ENCODE data around the gene CHST8.

The CHST8 gene

GRCh38 chr19:33629826-33630375, 8.1 kb downstream of the CHST8 start:
- TF ChIP-seq FOXP2 (optimal IDR thresholded peaks at IDR 0.05; ENCODE audit: control extremely low read depth, extremely low read length, insufficient read depth) = no peak
- TF ChIP-seq POLR2AphosphoS5 (IDR thresholded peaks at IDR 0.05; ENCODE audit: borderline replicate concordance, low read depth, low read length) = no peak
- TF ChIP-seq EZH2 (IDR thresholded peaks at IDR 0.05) = no peak
- H3K9me3 ChIP-seq (ENCODE audit: low read depth, low read length) = no peaks in the 10 kb centered on the region
- no peak overlapping the region for H3K9ac ChIP-seq (ENCODE audit: insufficient read length)
- no peak overlapping the region for H3K4me3 ChIP-seq
- no peak for DNase-seq (ENCODE audit: low read depth, low spot score)
- no peak overlapping the region for H3K27ac ChIP-seq
- H3K36me3 ChIP-seq (ENCODE audit: insufficient read depth, low read length) = no peaks in the 10 kb centered on the region

- H3K36me3 ChIP-seq (ENCODE audit: insufficient read depth, low read length) = no peaks in the 10 kb centered on the region
- H3K9ac ChIP-seq (ENCODE audit: insufficient read length) = no peak overlapping the region
- H3K9me3 ChIP-seq (ENCODE audit: low read depth, low read length) = no peaks in the 10 kb centered on the region
These were observed 9.3 kb downstream of the CHST8 start for GRCh38 chr19:33630880-33631608.

GRCh38 chr19:33631609-33631973, 9.8 kb downstream of the CHST8 start:
- no peaks in the 10 kb centered on the region for H3K9me3 ChIP-seq (ENCODE audit: low read depth, low read length)
- DNase-seq (ENCODE audit: low read depth, low spot score) = no peak
- no peaks in the 10 kb centered on the region for H3K36me3 ChIP-seq (ENCODE audit: insufficient read depth, low read length)
- no peak overlapping the region for H3K9ac ChIP-seq (ENCODE audit: insufficient read length)
- no peak for TF ChIP-seq FOXP2 (optimal IDR thresholded peaks at IDR 0.05; ENCODE audit: control extremely low read depth, extremely low read length, insufficient read depth)
- TF ChIP-seq EZH2 (IDR thresholded peaks at IDR 0.05) = no peak
- TF ChIP-seq POLR2AphosphoS5 (IDR thresholded peaks at IDR 0.05; ENCODE audit: borderline replicate concordance, low read depth, low read length) = no peak
- no peak overlapping the region for H3K4me3 ChIP-seq
- H3K27ac ChIP-seq = no peak overlapping the region

More at GRCh38 chr19:33630880-33631608, 9.3 kb downstream of the CHST8 start:
- TF ChIP-seq EZH2 (IDR thresholded peaks at IDR 0.05) (no peak), POLR2AphosphoS5 (IDR thresholded peaks at IDR 0.05; ENCODE audit: borderline replicate concordance, low read depth, low read length) (no peak)
- Histone ChIP-seq H3K27ac (no peak overlapping the region), H3K4me3 (no peak overlapping the region)
- no peak for DNase-seq (ENCODE audit: low read depth, low spot score)

GRCh38 chr19:33634361-33635091, 12.8 kb downstream of the CHST8 start:
- DNase-seq (ENCODE audit: low read depth, low spot score) = no peak
- no peaks in the 10 kb centered on the region for H3K9me3 ChIP-seq (ENCODE audit: low read depth, low read length)
- H3K9ac ChIP-seq (ENCODE audit: insufficient read length) = no peak overlapping the region
- H3K4me3 ChIP-seq = no peak overlapping the region
- H3K36me3 ChIP-seq (ENCODE audit: insufficient read depth, low read length) = no peaks in the 10 kb centered on the region
- no peak overlapping the region for H3K27ac ChIP-seq
- TF ChIP-seq POLR2AphosphoS5 (IDR thresholded peaks at IDR 0.05; ENCODE audit: borderline replicate concordance, low read depth, low read length) (no peak), FOXP2 (optimal IDR thresholded peaks at IDR 0.05; ENCODE audit: control extremely low read depth, extremely low read length, insufficient read depth) (no peak), EZH2 (IDR thresholded peaks at IDR 0.05) (no peak)

- Histone ChIP-seq H3K27ac (no peak overlapping the region), H3K9ac (ENCODE audit: insufficient read length) (no peak overlapping the region), H3K36me3 (ENCODE audit: insufficient read depth, low read length) (no peaks in the 10 kb centered on the region), H3K9me3 (ENCODE audit: low read depth, low read length) (no peaks in the 10 kb centered on the region), H3K4me3 (no peak overlapping the region)
- TF ChIP-seq EZH2 (IDR thresholded peaks at IDR 0.05) = no peak
- no peak for TF ChIP-seq POLR2AphosphoS5 (IDR thresholded peaks at IDR 0.05; ENCODE audit: borderline replicate concordance, low read depth, low read length)
- TF ChIP-seq FOXP2 (optimal IDR thresholded peaks at IDR 0.05; ENCODE audit: control extremely low read depth, extremely low read length, insufficient read depth) = no peak
- DNase-seq (ENCODE audit: low read depth, low spot score) = no peak
These were observed 16.6 kb downstream of the CHST8 start for GRCh38 chr19:33638167-33639034.

- Histone ChIP-seq H3K9me3 (ENCODE audit: low read depth, low read length) (no peaks in the 10 kb centered on the region), H3K4me3 (no peak overlapping the region), H3K36me3 (ENCODE audit: insufficient read depth, low read length) (no peaks in the 10 kb centered on the region), H3K27ac (no peak overlapping the region), H3K9ac (ENCODE audit: insufficient read length) (no peak overlapping the region)
- TF ChIP-seq EZH2 (IDR thresholded peaks at IDR 0.05) = no peak
- no peak for TF ChIP-seq POLR2AphosphoS5 (IDR thresholded peaks at IDR 0.05; ENCODE audit: borderline replicate concordance, low read depth, low read length)
- no peak for TF ChIP-seq FOXP2 (optimal IDR thresholded peaks at IDR 0.05; ENCODE audit: control extremely low read depth, extremely low read length, insufficient read depth)
- no peak for DNase-seq (ENCODE audit: low read depth, low spot score)
These were observed 17.4 kb downstream of the CHST8 start for GRCh38 chr19:33639035-33639681.

GRCh38 chr19:33640773-33641172, 19.0 kb downstream of the CHST8 start:
- H3K36me3 ChIP-seq (ENCODE audit: insufficient read depth, low read length) = no peaks in the 10 kb centered on the region

More at GRCh38 chr19:33640773-33641172, 19.0 kb downstream of the CHST8 start:
- no peak overlapping the region for H3K27ac ChIP-seq
- no peaks in the 10 kb centered on the region for H3K9me3 ChIP-seq (ENCODE audit: low read depth, low read length)
- TF ChIP-seq FOXP2 (optimal IDR thresholded peaks at IDR 0.05; ENCODE audit: control extremely low read depth, extremely low read length, insufficient read depth) (no peak), EZH2 (IDR thresholded peaks at IDR 0.05) (no peak), POLR2AphosphoS5 (IDR thresholded peaks at IDR 0.05; ENCODE audit: borderline replicate concordance, low read depth, low read length) (no peak)
- no peak overlapping the region for H3K9ac ChIP-seq (ENCODE audit: insufficient read length)
- DNase-seq (ENCODE audit: low read depth, low spot score) = no peak
- no peak overlapping the region for H3K4me3 ChIP-seq
